Esophagus squamous epithelium (tissue), 5 donors: Measurements from ENCODE around the gene STUB1. TPM values are rescaled to one million over a fixed set of nuclear protein-coding genes. Genes with fewer than 3 reads are reported as not detected.

ENCODE experiments used
- DNase-seq: peaks from one replicate; lab custom pipeline; 2025; lab: John Stamatoyannopoulos, UW
- H3K27ac ChIP-seq, 4 donors: fragments of 200-600 bp; sonication (generic); one replicate each; pipeline ENCODE4 v1.5.1; 2016 to 2019; ENCODE audit warnings: mild to moderate bottlenecking in 1 of 4
- H3K27me3 ChIP-seq, 4 donors: fragments of 200-600 bp; sonication (generic); 1 replicate in 3 of 4; 2 replicates in 1 of 4; pipeline versions ENCODE4 v1.5.1 to v1.6.0; 2017 to 2021; ENCODE audit warnings: antibody characterized with exemption in 1 of 4
- H3K36me3 ChIP-seq, 3 donors: fragments of 200-600 bp; sonication (generic); one replicate each; pipeline ENCODE4 v1.5.1; 2016 to 2019
- H3K4me1 ChIP-seq, 3 donors: fragments of 200-600 bp; sonication (generic); one replicate each; pipeline ENCODE4 v1.5.1; 2017 to 2019
- H3K4me3 ChIP-seq, 4 donors: fragments of 200-600 bp; sonication (generic); 1 replicate in 3 of 4; 2 replicates in 1 of 4; pipeline ENCODE4 v1.5.1; 2016 to 2019; ENCODE audit warnings: mild to moderate bottlenecking in 2 of 4, moderate library complexity in 1 of 4
- H3K9me3 ChIP-seq, 3 donors: fragments of 200-600 bp; sonication (generic); one replicate each; pipeline ENCODE4 v1.5.1; 2016 to 2019
- CTCF ChIP-seq, 6 experiments: fragments of 450-650 bp in 4 of 6; fragments of 200-600 bp in 2 of 6; sonication (generic) in 2 of 6; IDR thresholded peaks; one replicate each; pipeline ENCODE4 v1.5.1; 2016 to 2019; ENCODE audit warnings: antibody characterized with exemption in 6 of 6, mild to moderate bottlenecking in 4 of 6, moderate library complexity in 4 of 6
- POLR2A ChIP-seq, 4 donors: fragments of 450-650 bp; IDR thresholded peaks; one replicate each; pipeline ENCODE4 v1.6.1; 2017; ENCODE audit warnings: antibody characterized with exemption in 4 of 4, mild to moderate bottlenecking in 4 of 4, moderate library complexity in 3 of 4
- WGBS, 2 donors: methylation state at CpG; one replicate each; pipeline ENCODE4 v1.1.5; 2018; 5-methylcytosine and 5-hydroxymethylcytosine counted together
- intact Hi-C: fragments of 100-400 bp; cut with DNase I; formaldehyde crosslinking; loops from one replicate; pipeline ENCODE4 v1.15.0; 2022
- total RNA-seq, 4 donors: library from RNA; depleted of rRNA; stranded (reverse); fragments of >200 nt; gene quantifications; one replicate each; pipeline ENCODE4 v1.1.0, GENCODE V29; 2016
- donor health status: DM: yes; HTN: yes; CAD: no.

STUB1 gene
- total RNA-seq, 4 donors from 2014 or later = 102 to 148 (median 120) TPM

GRCh38 chr16:715477-716199 is 35.4 kb downstream of the STUB1 start:
- intact Hi-C loops = no loop called here
- Histone ChIP-seq H3K4me1 (peaks cover 31 to 77% (median 32%) of the 10 kb centered on the region in 3 donors), H3K27me3 (peaks cover 6 to 59% (median 11%) of the 10 kb centered on the region in 4 donors), H3K27ac (peak overlapping the region in 2 of 4 donors; percentile 36 to 61), H3K36me3 (no peaks in the 10 kb centered on the region), H3K9me3 (no peaks in the 10 kb centered on the region), H3K4me3 (peak overlapping the region; percentile 52 to 87 (median 62))
- 0% methylated on average over 2 of the region's 74 CpGs; no CpG with 5 or more reads in 1 of the 2 donors for WGBS, 2 donors
- no peak for TF ChIP-seq POLR2A (IDR thresholded peaks at IDR 0.05)
- no peak for TF ChIP-seq CTCF (IDR thresholded peaks at IDR 0.05)
- DNase-seq = no peak

DNA sequence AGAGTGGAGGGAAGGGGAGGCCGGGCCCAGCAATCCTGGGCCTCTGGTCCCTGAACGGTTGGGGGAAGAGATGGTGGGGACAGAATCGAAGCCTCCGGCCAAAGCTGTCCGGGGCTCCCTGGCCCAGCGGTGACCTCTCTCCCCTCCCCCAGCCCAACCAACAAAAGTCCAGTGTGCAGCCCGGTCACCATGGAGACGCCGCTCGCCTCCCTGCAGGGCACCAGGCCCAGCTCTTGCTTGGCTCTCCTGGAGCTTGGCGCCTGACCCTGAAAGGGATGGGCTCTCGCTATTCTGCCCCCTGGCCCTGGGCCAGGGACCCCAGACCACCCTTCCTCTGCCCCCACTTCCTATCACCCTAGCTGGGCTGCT is 36.0 kb downstream of the STUB1 start:
- intact Hi-C loops = no loop called here
- Histone ChIP-seq H3K9me3 (no peaks in the 10 kb centered on the region), H3K4me3 (peak overlapping the region in 3 of 4 donors; percentile 52 to 87 (median 70)), H3K4me1 (peaks cover 32 to 75% (median 32%) of the 10 kb centered on the region in 3 donors), H3K27ac (peak overlapping the region in 1 of 4 donors; percentile 61), H3K36me3 (no peaks in the 10 kb centered on the region), H3K27me3 (peaks cover 3 to 53% (median 7%) of the 10 kb centered on the region in 4 donors)
- no peak for TF ChIP-seq CTCF (IDR thresholded peaks at IDR 0.05)
- TF ChIP-seq POLR2A (IDR thresholded peaks at IDR 0.05) = no peak
- 26% methylated on average over 10 of the region's 12 CpGs; no CpG with 5 or more reads in 1 of the 2 donors for WGBS, 2 donors
- no peak for DNase-seq

- no peak for DNase-seq
- Histone ChIP-seq H3K4me1 (peaks cover 32 to 75% (median 37%) of the 10 kb centered on the region in 3 donors), H3K27ac (no peak overlapping the region), H3K9me3 (no peaks in the 10 kb centered on the region), H3K4me3 (no peak overlapping the region), H3K36me3 (no peaks in the 10 kb centered on the region), H3K27me3 (peaks cover 0 to 47% (median 6%) of the 10 kb centered on the region in 4 donors)
- intact Hi-C loops = no loop called here
- no peak for TF ChIP-seq POLR2A (IDR thresholded peaks at IDR 0.05)
- no peak for TF ChIP-seq CTCF (IDR thresholded peaks at IDR 0.05)
- WGBS, 2 donors = 94% methylated on average over 14 of the region's 29 CpGs; no CpG with 5 or more reads in 1 of the 2 donors
Observed at GRCh38 chr16:716768-717325, 36.6 kb downstream of the STUB1 start.

DNA sequence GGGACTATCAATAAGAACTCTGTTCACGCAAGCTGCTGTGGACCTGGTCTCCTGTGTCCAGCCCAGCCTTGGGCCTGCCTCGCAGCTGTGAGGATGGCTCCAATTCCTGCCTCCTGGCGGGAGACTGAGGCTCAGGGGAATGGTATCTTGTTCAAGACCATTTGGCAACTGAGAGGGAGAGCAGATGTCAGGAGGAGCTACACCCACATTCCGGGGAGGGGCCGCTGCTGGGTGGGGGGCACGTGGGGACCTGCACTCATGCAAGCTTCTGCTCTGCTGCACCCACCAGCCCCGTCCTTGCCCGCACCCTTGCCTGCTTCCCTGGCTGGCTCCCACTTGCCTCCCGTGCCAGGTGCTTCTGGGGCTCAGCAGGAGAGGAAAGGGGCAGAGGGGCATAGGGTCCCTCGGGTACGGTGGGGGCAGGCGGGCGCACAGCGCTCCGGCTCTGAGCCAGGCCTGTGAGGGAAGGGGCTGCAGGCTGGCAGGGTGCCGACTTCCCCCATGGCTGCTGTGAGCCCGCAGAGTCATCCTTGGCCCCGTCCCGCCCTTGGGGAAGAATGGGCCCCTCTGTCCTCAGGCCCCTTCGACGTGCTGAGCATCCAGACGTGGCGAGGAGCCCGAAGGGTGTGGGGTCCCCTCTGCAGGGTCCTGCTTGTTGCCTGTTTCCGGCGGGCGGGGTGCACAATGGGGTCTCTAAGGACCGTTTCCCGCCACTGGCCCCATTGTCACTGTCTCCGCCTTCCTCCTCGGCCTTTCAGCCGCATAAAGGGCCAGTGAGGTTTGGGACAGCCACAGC is 37.4 kb downstream of the STUB1 start:
- 74% methylated on average over 14 of the region's 32 CpGs; no CpG with 5 or more reads in 1 of the 2 donors for WGBS, 2 donors
- no peaks in the 10 kb centered on the region for H3K36me3 ChIP-seq
- peaks cover 34 to 75% (median 40%) of the 10 kb centered on the region in 3 donors for H3K4me1 ChIP-seq
- peaks cover 0 to 41% (median 6%) of the 10 kb centered on the region in 4 donors for H3K27me3 ChIP-seq
- H3K4me3 ChIP-seq = no peak overlapping the region
- TF ChIP-seq POLR2A (IDR thresholded peaks at IDR 0.05) (no peak), CTCF (IDR thresholded peaks at IDR 0.05) (no peak)
- H3K27ac ChIP-seq = no peak overlapping the region
- intact Hi-C loops = no loop called here
- no peak for DNase-seq
- H3K9me3 ChIP-seq = no peaks in the 10 kb centered on the region
